H9 (cell line): Measurements from ENCODE around the gene POLR2L. TPM values are rescaled to one million over a fixed set of nuclear protein-coding genes. Genes with fewer than 3 reads are reported as not detected.

Experiments used
- DNase-seq: peaks from one replicate; pipeline ENCODE4 v3.0.0-alpha.2; 2017
- H2AFZ ChIP-seq: one replicate; pipeline ENCODE4 v1.6.1; 2013; ENCODE audit warnings: mild to moderate bottlenecking, low read length, control low read depth, moderate library complexity
- H2AK5ac ChIP-seq: 2 replicates; pipeline ENCODE4 v1.6.1; 2013; ENCODE audit warnings: low read length, control low read depth, mixed read lengths; ENCODE audit not compliant: insufficient read length
- H2BK120ac ChIP-seq: one replicate; pipeline ENCODE4 v1.6.1; 2013; ENCODE audit warnings: low read depth, mild to moderate bottlenecking, low read length, control low read depth, inconsistent platforms; ENCODE audit not compliant: poor library complexity, severe bottlenecking
- H2BK12ac ChIP-seq: 2 replicates; pipeline ENCODE4 v1.6.1; 2013; ENCODE audit warnings: low read length, control low read depth, mixed read lengths, low read depth; ENCODE audit not compliant: insufficient read length
- H2BK15ac ChIP-seq: 2 replicates; pipeline ENCODE4 v1.6.1; 2013; ENCODE audit warnings: low read depth, low read length, control low read depth
- H2BK20ac ChIP-seq: one replicate; pipeline ENCODE4 v1.6.1; 2013; ENCODE audit warnings: low read depth, mild to moderate bottlenecking, low read length, control low read depth, inconsistent platforms; ENCODE audit not compliant: poor library complexity, severe bottlenecking
- H2BK5ac ChIP-seq: 2 replicates; pipeline ENCODE4 v1.6.1; 2013; ENCODE audit warnings: low read length, control low read depth, mixed read lengths; ENCODE audit not compliant: insufficient read length
- H3K14ac ChIP-seq: 2 replicates; pipeline ENCODE4 v1.6.1; 2013; ENCODE audit warnings: low read length, control low read depth; ENCODE audit not compliant: insufficient read depth
- H3K18ac ChIP-seq: 2 replicates; pipeline ENCODE4 v1.6.1; 2013; ENCODE audit warnings: low read depth, mild to moderate bottlenecking, mixed read lengths, low read length, control low read depth; ENCODE audit not compliant: insufficient read length
- H3K23ac ChIP-seq: 2 replicates; pipeline ENCODE4 v1.6.1; 2013; ENCODE audit warnings: low read length, control low read depth, mixed read lengths, low read depth; ENCODE audit not compliant: insufficient read length
- H3K23me2 ChIP-seq: 2 replicates; pipeline ENCODE4 v1.6.1; 2013; ENCODE audit warnings: low read depth, mild to moderate bottlenecking, mixed read lengths, low read length, control low read depth; ENCODE audit not compliant: insufficient read length, poor library complexity, severe bottlenecking
- H3K27ac ChIP-seq: 2 replicates; pipeline ENCODE4 v1.5.1; 2013; ENCODE audit warnings: low read length, control low read depth, mixed read lengths, low read depth; ENCODE audit not compliant: insufficient read length
- H3K27me3 ChIP-seq: 2 replicates; pipeline ENCODE4 v1.6.1; 2013; ENCODE audit warnings: low read length, control low read depth, inconsistent platforms; ENCODE audit not compliant: insufficient read depth
- H3K4ac ChIP-seq: 2 replicates; pipeline ENCODE4 v1.6.1; 2013; ENCODE audit warnings: low read depth, mild to moderate bottlenecking, control low read depth, inconsistent platforms, low read length, moderate library complexity
- H3K4me1 ChIP-seq: 2 replicates; pipeline ENCODE4 v1.6.1; 2013; ENCODE audit warnings: low read length, control low read depth, inconsistent platforms; ENCODE audit not compliant: insufficient read depth
- H3K4me2 ChIP-seq: 2 replicates; pipeline ENCODE4 v1.6.1; 2013; ENCODE audit warnings: low read length, control low read depth, mixed read lengths; ENCODE audit not compliant: insufficient read length, insufficient read depth
- H3K56ac ChIP-seq: 2 replicates; pipeline ENCODE4 v1.6.1; 2013; ENCODE audit warnings: low read depth, mild to moderate bottlenecking, mixed read lengths, low read length, control low read depth; ENCODE audit not compliant: insufficient read length
- H3K79me1 ChIP-seq: 2 replicates; pipeline ENCODE4 v1.6.1; 2013; ENCODE audit warnings: low read depth, mild to moderate bottlenecking, moderate library complexity, low read length, control low read depth, inconsistent platforms; ENCODE audit not compliant: insufficient read depth, poor library complexity, severe bottlenecking
- H3K79me2 ChIP-seq: 2 replicates; pipeline ENCODE4 v1.6.1; 2013; ENCODE audit warnings: low read length, control low read depth, inconsistent platforms; ENCODE audit not compliant: insufficient read depth
- H3K9ac ChIP-seq: 2 replicates; pipeline ENCODE4 v1.6.1; 2013; ENCODE audit warnings: low read length, control low read depth, mixed read lengths; ENCODE audit not compliant: insufficient read length; ENCODE audit errors: extremely low read depth
- H3K9me3 ChIP-seq: one replicate; pipeline ENCODE4 v1.6.1; 2013; ENCODE audit warnings: low read depth, low read length, inconsistent platforms; ENCODE audit not compliant: control insufficient read depth
- H3T11ph ChIP-seq: one replicate; pipeline ENCODE4 v1.6.1; 2013; ENCODE audit warnings: mild to moderate bottlenecking, low read length, control low read depth, inconsistent platforms
- H4K20me1 ChIP-seq: one replicate; pipeline ENCODE4 v1.6.1; 2013; ENCODE audit not compliant: control insufficient read depth, insufficient read length, insufficient read depth
- H4K5ac ChIP-seq: 2 replicates; pipeline ENCODE4 v1.6.1; 2013; ENCODE audit warnings: low read depth, mild to moderate bottlenecking, mixed read lengths, low read length, control low read depth; ENCODE audit not compliant: insufficient read length
- H4K8ac ChIP-seq: replicated peaks from 2 replicates; pipeline ENCODE4 v1.6.1; 2013; ENCODE audit warnings: low read length, control low read depth, mixed read lengths, low read depth; ENCODE audit not compliant: insufficient read length
- H4K91ac ChIP-seq: 2 replicates; pipeline ENCODE4 v1.6.1; 2013; ENCODE audit warnings: low read depth, mild to moderate bottlenecking, moderate library complexity, mixed read lengths, low read length, control low read depth; ENCODE audit not compliant: insufficient read length
- H3K27ac Mint-ChIP-seq, 3 experiments: 2 replicates in 2 of 3; 3 replicates in 1 of 3; pipeline ENCODE4 v1.8.0; 2020 to 2021; ENCODE audit warnings: mixed read lengths in 3 of 3, mild to moderate bottlenecking in 1 of 3, moderate library complexity in 1 of 3
- H3K27me3 Mint-ChIP-seq: 2 replicates; pipeline ENCODE4 v1.8.0; 2021; ENCODE audit warnings: low read depth, mild to moderate bottlenecking, moderate library complexity, mixed read lengths
- H3K36me3 Mint-ChIP-seq, 3 experiments: 2 replicates in 2 of 3; 3 replicates in 1 of 3; pipeline ENCODE4 v1.8.0; 2020 to 2021; ENCODE audit warnings: low read depth in 3 of 3, mixed read lengths in 3 of 3; ENCODE audit not compliant: insufficient read depth in 1 of 3
- H3K4me1 Mint-ChIP-seq, 2 experiments: 2 replicates each; pipeline ENCODE4 v1.8.0; 2020; ENCODE audit warnings: mixed read lengths in 2 of 2
- H3K4me3 Mint-ChIP-seq, 2 experiments: 2 replicates in 1 of 2; 3 replicates in 1 of 2; pipeline ENCODE4 v1.8.0; 2020 to 2021; ENCODE audit warnings: mild to moderate bottlenecking in 2 of 2, mixed read lengths in 2 of 2, moderate library complexity in 1 of 2
- H3K9me3 Mint-ChIP-seq, 2 experiments: 2 replicates in 1 of 2; 3 replicates in 1 of 2; pipeline ENCODE4 v1.8.0; 2020; ENCODE audit warnings: mild to moderate bottlenecking in 2 of 2, mixed read lengths in 2 of 2, moderate library complexity in 1 of 2
- CTCF ChIP-seq: fragments of 200-600 bp; sonication (generic); conservative IDR thresholded peaks from 3 replicates; pipeline ENCODE4 v1.8.0; 2021; ENCODE audit warnings: antibody characterized with exemption, mild to moderate bottlenecking
- WGBS: extraction: QIAGEN DNeasy Blood & Tissue Kit; methylation state at CpG from one replicate; pipeline ENCODE4 v1.1.7; 2013; ENCODE audit warnings: missing lambda C conversion rate, low lambda C conversion rate, mixed read lengths; ENCODE audit not compliant: insufficient read length; ENCODE audit errors: extremely low coverage; 5-methylcytosine and 5-hydroxymethylcytosine counted together
- total RNA-seq: library from RNA; stranded (reverse); gene quantifications from 2 replicates; pipeline ENCODE4 v1.2.1, GENCODE V29; 2021

The POLR2L gene
- total RNA-seq, 1 experiment from 2014 or later, result 135 TPM

DNA sequence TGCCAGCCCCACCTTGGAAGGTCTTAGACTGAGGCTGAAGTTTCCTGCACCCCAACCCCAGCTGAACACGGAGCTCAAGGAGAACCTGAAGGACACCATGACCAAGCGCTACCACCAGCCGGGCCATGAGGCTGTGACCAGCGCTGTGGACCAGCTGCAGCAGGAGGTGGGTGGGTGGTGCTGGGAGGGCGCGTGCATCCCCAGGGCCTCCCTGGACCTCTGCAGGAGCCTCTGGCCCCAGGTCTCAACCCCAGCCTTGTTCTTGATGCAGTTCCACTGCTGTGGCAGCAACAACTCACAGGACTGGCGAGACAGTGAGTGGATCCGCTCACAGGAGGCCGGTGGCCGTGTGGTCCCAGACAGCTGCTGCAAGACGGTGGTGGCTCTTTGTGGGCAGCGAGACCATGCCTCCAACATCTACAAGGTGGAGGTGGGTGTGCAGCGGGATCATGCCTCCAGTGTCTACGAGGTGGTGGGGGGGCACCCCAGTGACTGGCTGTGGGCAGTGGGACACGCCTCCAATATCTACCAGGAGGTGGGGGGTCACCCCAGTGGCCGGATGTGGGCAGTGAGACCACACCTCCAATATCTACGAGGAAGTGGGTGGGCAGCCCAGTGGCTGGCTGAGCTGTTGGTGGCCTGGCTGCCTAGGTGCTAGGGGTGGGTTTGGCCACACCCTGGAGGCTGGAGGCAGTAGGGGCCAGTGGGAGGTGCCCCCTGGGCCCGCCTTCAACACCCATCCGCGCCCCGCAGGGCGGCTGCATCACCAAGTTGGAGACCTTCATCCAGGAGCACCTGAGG is 4.9 kb downstream of the POLR2L start:
- H3K14ac ChIP-seq, result no peak overlapping the region
- no peak overlapping the region for H2AK5ac ChIP-seq
- no peak overlapping the region for H2BK12ac ChIP-seq
- H4K91ac ChIP-seq, result no peak overlapping the region
- Mint-ChIP-seq H3K4me3 (no peak overlapping the region), H3K27me3 (peaks cover under 1% of the 10 kb centered on the region; the same call in 1 of the 2 replicates), H3K9me3 (no peaks in the 10 kb centered on the region), H3K4me1 (peaks cover 16 to 28% of the 10 kb centered on the region in 2 experiments), H3K27ac (no peak overlapping the region), H3K36me3 (peaks cover 10 to 52% (median 46%) of the 10 kb centered on the region in 3 experiments; a peak in 6 of 7 replicates)
- H3K18ac ChIP-seq, result no peak overlapping the region
- no peak overlapping the region for H2AFZ ChIP-seq
- no peak for TF ChIP-seq CTCF
- H3K79me2 ChIP-seq, result no peaks in the 10 kb centered on the region; the same call in 1 of the 2 replicates
- no peak overlapping the region for H2BK15ac ChIP-seq
- no peak overlapping the region for H2BK120ac ChIP-seq
- H3K9me3 ChIP-seq, result no peaks in the 10 kb centered on the region
- H4K5ac ChIP-seq, result no peak overlapping the region
- H3K4ac ChIP-seq, result no peak overlapping the region
- no peak overlapping the region for H3T11ph ChIP-seq
- no peak overlapping the region for H3K23ac ChIP-seq
- peaks cover 7% of the 10 kb centered on the region for H3K23me2 ChIP-seq
- no peak overlapping the region for H3K4me2 ChIP-seq
- no peaks in the 10 kb centered on the region for H3K4me1 ChIP-seq
- no peak overlapping the region for H4K8ac ChIP-seq
- H3K9ac ChIP-seq, result no peak overlapping the region
- H4K20me1 ChIP-seq, result no peaks in the 10 kb centered on the region
- no peak overlapping the region for H3K56ac ChIP-seq
- no peak overlapping the region for H2BK20ac ChIP-seq
- WGBS, result no CpG with 5 or more reads among the region's 22 CpGs
- H3K27me3 ChIP-seq, result no peaks in the 10 kb centered on the region
- DNase-seq, result no peak
- no peak overlapping the region for H2BK5ac ChIP-seq
- H3K79me1 ChIP-seq, result peaks cover 2% of the 10 kb centered on the region
- no peak overlapping the region for H3K27ac ChIP-seq
